Lung (tissue), 12 donors: ENCODE results near the gene AKAP6. TPM values are rescaled to one million over a fixed set of nuclear protein-coding genes. Genes with fewer than 3 reads are reported as not detected.

ENCODE experiments used
- ATAC-seq: fragments of 200-7000 bp; cut with Tn5 transposase; one replicate; pipeline ENCODE4 v1.9.1; 2020; ENCODE audit warnings: moderate number of reproducible peaks; ENCODE audit not compliant: insufficient read depth, low FRiP score
- DNase-seq, 3 donors: peaks; one replicate each; pipeline ENCODE4 v3.0.0-alpha.2; 2013 to 2017
- H3K27ac ChIP-seq, 2 donors: one replicate each; pipeline ENCODE4 v1.5.1; 2013; ENCODE audit warnings: mild to moderate bottlenecking in 2 of 2, moderate library complexity in 2 of 2, control low read depth in 1 of 2, inconsistent platforms in 1 of 2, low read depth in 1 of 2, low read length in 1 of 2
- H3K27me3 ChIP-seq, 3 donors: one replicate each; pipeline ENCODE4 v1.5.1; 2013; ENCODE audit warnings: low read length in 2 of 3; ENCODE audit not compliant: control insufficient read depth in 3 of 3, insufficient read depth in 3 of 3
- H3K36me3 ChIP-seq, 4 donors: one replicate each; pipeline ENCODE4 v1.5.1; 2013; ENCODE audit warnings: low read length in 4 of 4, mild to moderate bottlenecking in 1 of 4, moderate library complexity in 1 of 4; ENCODE audit not compliant: control insufficient read depth in 4 of 4, insufficient read depth in 4 of 4
- H3K4me1 ChIP-seq, 5 donors: one replicate each; pipeline ENCODE4 v1.5.1; 2013; ENCODE audit warnings: low read length in 5 of 5, mild to moderate bottlenecking in 2 of 5, moderate library complexity in 1 of 5; ENCODE audit not compliant: control insufficient read depth in 5 of 5, insufficient read depth in 5 of 5
- H3K4me3 ChIP-seq: one replicate; pipeline ENCODE4 v1.5.1; 2013; ENCODE audit warnings: mild to moderate bottlenecking, control low read depth, moderate library complexity
- H3K9ac ChIP-seq, 2 donors: one replicate each; pipeline ENCODE4 v1.5.1; 2013; ENCODE audit warnings: low read length in 2 of 2, control low read depth in 1 of 2; ENCODE audit not compliant: insufficient read depth in 1 of 2
- H3K9me3 ChIP-seq, 4 donors: one replicate each; pipeline ENCODE4 v1.5.1; 2013; ENCODE audit warnings: low read length in 3 of 4, mild to moderate bottlenecking in 1 of 4, moderate library complexity in 1 of 4; ENCODE audit not compliant: control insufficient read depth in 4 of 4, insufficient read depth in 3 of 4
- WGBS, 2 donors: extraction: QIAGEN DNeasy Blood & Tissue Kit; methylation state at CpG; one replicate each; pipeline ENCODE4 v1.1.7; 2013; 5-methylcytosine and 5-hydroxymethylcytosine counted together
- polyA plus RNA-seq, 2 donors: library from polyadenylated mRNA; stranded (reverse); fragments of 200-250 nt; gene quantifications; one replicate each; pipeline ENCODE4 v1.2.1, GENCODE V29; 2013
- total RNA-seq, 2 donors: library from RNA; depleted of rRNA in 1 of 2; stranded (reverse); fragments of >200 nt in 1 of 2; gene quantifications; one replicate each; pipeline ENCODE4 v1.2.1, GENCODE V29; 2014 to 2021
- TF ChIP-seq, protein P1 (sequence below): IDR thresholded peaks from 2 replicates; pipeline ENCODE4 v1.5.1; 2012; ENCODE audit warnings: mild to moderate bottlenecking; ENCODE audit errors: control extremely low read depth, extremely low read depth
- donor health status: control.
- donor health status: control.
- donor health status: Bipolar disorder and iron deficiency.
- donor health status: healthy.
- donor health status: DM: yes; HTN: yes; CAD: no.

AKAP6 gene
- total and polyA plus RNA-seq, 4 donors, result 1.5 to 27.1 (median 7.7) TPM

DNA sequence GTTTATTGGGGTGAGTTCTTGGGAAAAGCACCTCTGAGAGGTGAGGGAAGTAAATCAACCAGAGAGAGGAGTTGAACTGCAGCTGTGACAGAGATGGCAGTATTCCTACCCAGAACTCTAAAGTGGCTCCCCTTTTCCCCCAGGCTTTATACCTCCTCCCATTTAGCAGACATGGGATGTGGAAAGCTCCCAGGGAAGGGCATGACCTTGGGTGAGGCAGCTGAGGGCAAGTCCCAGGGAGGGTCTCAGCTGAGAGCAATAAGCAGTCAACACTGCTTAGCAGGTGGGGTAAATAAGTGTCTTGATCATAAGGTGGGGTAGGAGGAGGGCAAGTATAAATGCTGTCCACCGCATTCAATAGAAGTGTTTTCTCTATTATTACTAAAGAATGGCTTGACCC, 143.0 kb downstream of the AKAP6 start:
- TF ChIP-seq, protein P1, sequence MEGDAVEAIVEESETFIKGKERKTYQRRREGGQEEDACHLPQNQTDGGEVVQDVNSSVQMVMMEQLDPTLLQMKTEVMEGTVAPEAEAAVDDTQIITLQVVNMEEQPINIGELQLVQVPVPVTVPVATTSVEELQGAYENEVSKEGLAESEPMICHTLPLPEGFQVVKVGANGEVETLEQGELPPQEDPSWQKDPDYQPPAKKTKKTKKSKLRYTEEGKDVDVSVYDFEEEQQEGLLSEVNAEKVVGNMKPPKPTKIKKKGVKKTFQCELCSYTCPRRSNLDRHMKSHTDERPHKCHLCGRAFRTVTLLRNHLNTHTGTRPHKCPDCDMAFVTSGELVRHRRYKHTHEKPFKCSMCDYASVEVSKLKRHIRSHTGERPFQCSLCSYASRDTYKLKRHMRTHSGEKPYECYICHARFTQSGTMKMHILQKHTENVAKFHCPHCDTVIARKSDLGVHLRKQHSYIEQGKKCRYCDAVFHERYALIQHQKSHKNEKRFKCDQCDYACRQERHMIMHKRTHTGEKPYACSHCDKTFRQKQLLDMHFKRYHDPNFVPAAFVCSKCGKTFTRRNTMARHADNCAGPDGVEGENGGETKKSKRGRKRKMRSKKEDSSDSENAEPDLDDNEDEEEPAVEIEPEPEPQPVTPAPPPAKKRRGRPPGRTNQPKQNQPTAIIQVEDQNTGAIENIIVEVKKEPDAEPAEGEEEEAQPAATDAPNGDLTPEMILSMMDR, result no peak
- Histone ChIP-seq H3K36me3 (no peaks in the 10 kb centered on the region), H3K4me3 (no peak overlapping the region), H3K27me3 (no peaks in the 10 kb centered on the region), H3K9ac (peak overlapping the region in 1 of 2 donors; percentile 15), H3K9me3 (no peaks in the 10 kb centered on the region), H3K4me1 (peaks cover 0 to 21% (median 18%) of the 10 kb centered on the region in 5 donors), H3K27ac (peak overlapping the region in 1 of 2 donors; percentile 72)
- ATAC-seq (no peak), DNase-seq (no peak)
- 87 to 91% methylated on average over 1 of the region's 1 CpG for WGBS, 2 donors

DNA sequence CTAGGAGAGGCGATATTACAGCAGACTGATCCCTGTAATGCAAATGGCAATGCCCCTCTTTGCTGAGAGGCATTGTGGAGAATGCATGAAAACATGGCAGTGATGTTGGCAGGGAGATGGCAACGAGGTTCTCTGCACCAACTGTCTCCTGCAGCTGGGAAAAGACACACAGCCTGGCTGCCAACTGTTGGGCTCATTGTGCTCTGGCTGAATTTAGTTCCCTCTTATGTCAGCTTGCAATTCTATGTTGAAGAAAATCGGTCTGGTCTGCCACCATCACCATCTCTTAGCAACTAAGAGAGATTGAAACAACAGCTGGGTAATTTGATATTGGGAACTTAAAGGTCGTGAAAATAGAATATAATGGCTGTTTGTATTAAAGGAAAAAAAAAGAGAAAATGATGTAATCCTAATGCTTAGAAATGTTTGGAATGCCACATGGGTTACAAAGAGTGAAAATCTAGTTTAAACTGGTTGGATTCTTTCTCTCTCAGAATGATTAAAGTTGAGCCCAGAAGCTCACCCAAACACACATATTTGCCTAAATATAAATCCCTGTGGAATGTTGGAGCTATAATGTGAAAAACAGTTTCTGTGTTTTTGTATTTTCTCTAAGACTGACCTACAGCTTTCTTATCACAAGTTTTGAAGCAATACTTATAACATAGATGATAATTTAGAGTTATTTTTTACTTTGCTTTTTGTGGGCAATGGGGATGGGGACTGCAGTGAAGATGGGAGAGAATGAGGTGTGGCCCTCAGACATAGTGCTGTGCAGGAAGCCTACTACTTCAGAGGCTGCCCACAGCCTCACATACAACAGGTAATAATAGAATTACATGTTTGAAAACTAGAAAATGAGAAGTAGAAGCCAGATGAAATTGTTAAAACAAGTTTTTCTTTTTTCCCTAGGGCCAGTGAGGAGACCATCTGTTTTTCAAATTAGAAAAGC, 143.7 kb downstream of the AKAP6 start:
- DNase-seq, result peak; percentile 52 to 80 (median 79)
- Histone ChIP-seq H3K27me3 (no peaks in the 10 kb centered on the region), H3K9me3 (no peaks in the 10 kb centered on the region), H3K36me3 (no peaks in the 10 kb centered on the region), H3K4me3 (no peak overlapping the region), H3K9ac (peak overlapping the region in 1 of 2 donors; percentile 30), H3K27ac (peak overlapping the region in 1 of 2 donors; percentile 72), H3K4me1 (peaks cover 0 to 25% (median 18%) of the 10 kb centered on the region in 5 donors)
- no peak for ATAC-seq
- TF ChIP-seq, protein P1, result no peak
- 47 to 66% methylated on average over 4 of the region's 4 CpGs for WGBS, 2 donors

DNA sequence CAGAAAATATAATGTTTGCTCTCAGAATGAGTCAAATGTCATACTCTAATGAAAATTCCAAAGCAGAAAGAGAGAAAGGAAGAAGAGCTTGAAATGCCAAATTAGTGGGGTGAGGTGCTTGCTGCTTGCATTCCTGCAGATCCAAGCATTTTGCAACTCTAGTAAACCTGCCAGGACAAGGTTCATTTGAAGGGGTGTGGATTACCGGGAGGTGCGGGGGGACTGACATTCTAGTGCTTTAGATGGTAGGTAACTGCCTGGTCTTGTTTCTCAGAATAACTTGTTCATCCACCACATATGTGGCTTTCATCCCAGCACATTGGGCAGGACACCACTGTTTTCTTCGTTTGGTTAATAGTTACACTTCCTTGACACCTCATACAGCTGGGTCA, 144.4 kb downstream of the AKAP6 start:
- WGBS, 2 donors, result 48 to 71% methylated on average over 3 of the region's 3 CpGs
- ATAC-seq, result peak; percentile 22
- Histone ChIP-seq H3K9ac (peak overlapping the region in 1 of 2 donors; percentile 30), H3K4me1 (peaks cover 0 to 28% (median 18%) of the 10 kb centered on the region in 5 donors), H3K27ac (peak overlapping the region in 1 of 2 donors; percentile 46), H3K9me3 (no peaks in the 10 kb centered on the region), H3K36me3 (no peaks in the 10 kb centered on the region), H3K4me3 (no peak overlapping the region), H3K27me3 (no peaks in the 10 kb centered on the region)
- TF ChIP-seq, protein P1, result no peak
- DNase-seq, result peak; percentile 51 to 72 (median 57)
